Activated CD4-positive, CD25-positive, alpha-beta regulatory T cell treated with anti-CD3 and anti-CD28 coated beads, Interleukin-2, amount 50 U/mL, for 24 hours (primary cell): ENCODE results near the gene KRT37.
"Not testable (repeated sequence)": the region's sequence is repeated elsewhere in the genome, so short reads cannot be mapped to it uniquely, and the experiment has no call there.

Experiments
- ATAC-seq, 2 donors: fragments of 150-1000 bp; cut with Tn5 transposase; one replicate each; pipeline ENCODE4 v1.10.0; 2021; ENCODE audit warnings: mild to moderate bottlenecking in 1 of 2, moderate library complexity in 1 of 2

KRT37 gene

DNA sequence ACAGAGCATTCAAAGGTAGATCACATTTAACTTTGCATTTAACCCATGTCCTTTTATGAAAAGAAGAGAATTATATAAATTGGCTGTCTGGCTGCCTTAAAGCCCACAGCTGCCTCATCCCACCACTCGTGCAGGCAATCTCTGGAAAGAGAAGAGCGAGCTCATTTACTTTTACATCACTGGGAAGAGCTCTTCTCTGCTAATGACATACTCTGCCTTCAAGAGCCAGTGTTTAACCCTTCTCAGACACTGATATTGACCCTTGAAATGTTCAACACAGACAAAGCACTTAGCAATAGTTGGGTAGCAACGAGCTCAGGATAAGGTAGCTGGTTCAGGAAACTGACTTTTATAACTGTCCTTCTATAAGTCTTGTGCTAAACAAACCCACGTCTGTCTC lies 9.6 kb upstream of the KRT37 start:
- no peak for ATAC-seq

DNA sequence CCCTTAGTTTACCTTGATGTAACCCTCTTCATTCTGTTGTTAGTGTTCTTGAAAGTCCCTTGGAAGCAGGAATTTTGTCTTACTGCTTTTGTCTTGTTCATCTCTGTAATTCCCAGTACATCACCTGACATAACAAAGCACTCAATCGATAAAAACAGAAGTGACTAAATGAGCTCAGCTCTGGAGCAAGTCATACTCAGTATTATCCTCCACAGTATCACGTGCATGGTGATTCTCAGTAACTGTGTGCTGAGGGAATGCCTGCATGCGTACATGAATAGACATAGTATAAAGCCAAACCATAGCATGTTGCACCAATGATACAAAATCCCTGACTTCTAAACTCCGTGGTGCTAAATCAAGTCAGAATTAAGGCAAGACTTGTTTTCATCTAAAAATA lies 9.2 kb upstream of the KRT37 start:
- ATAC-seq = no peak

DNA sequence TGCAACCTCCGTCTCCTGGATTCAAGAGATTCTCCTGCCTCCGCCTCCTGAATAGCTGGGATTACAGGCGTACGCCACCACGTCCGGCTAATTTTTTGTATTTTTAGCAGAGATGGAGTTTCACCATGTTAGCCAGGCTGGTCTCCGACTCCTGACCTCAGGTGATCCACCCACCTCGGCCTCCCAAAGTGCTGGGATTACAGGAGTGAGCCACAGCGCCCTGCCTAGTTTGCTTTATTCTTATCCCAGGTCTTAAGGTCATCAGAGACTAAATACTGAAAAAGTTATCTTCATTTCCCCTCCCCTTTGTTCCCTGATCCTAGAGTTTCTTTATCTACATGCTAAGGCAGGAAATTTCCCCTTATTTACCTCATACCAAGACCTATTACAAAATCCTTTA lies 6.0 kb upstream of the KRT37 start:
- ATAC-seq = not testable (repeated sequence)

DNA sequence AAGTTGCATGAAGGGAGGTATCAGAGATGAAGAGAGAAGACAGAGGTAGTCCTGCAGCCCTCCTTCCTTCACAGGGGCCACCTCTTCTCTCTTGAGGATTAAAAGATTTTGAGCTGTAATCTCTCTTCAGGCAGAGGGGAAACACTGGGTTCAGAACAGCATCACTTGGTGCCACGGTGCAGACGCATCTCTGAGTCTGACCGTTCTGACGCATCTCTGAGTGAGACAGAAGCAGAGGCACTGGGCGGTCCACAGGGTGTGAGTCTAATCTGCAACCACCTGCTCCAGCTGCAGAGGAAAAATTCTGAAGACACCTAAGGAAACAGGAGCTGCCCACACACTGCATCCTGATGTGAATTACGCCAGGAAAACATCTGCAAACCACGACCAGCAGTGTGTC lies 5.3 kb upstream of the KRT37 start:
- ATAC-seq = no peak

DNA sequence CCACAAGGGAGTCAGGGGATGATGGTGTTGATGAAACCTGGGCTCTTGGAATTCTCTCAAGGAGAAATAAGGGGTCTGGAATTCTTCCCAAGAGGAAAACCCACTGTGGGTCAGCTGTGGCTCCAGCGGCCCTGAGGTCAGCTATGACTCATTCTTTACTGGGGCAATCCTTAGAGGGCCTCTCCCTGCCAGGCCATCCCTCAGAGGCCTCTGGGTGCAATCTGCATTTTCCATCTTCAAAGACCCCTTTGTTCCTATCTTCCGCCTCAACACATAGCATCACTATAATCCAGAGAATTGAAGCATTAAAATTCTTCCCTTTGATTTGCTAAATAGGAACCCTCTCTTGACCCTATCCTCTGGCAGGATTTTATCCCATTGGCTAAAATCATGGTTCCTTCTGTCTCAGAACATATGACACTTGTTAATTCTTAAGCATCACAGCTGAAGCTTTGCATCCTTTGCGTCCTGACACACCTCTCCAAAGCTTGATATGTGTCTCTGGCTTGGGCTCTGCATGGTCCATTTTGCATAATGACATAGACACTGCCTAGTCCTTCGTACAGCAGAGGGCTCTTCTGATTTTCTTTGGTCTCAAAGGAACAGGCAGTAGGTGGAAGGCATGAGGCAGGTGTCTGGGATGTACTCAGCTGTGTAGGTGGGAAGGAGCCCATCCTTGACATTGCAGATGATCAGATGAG lies 4.4 kb upstream of the KRT37 start:
- no peak for ATAC-seq

DNA sequence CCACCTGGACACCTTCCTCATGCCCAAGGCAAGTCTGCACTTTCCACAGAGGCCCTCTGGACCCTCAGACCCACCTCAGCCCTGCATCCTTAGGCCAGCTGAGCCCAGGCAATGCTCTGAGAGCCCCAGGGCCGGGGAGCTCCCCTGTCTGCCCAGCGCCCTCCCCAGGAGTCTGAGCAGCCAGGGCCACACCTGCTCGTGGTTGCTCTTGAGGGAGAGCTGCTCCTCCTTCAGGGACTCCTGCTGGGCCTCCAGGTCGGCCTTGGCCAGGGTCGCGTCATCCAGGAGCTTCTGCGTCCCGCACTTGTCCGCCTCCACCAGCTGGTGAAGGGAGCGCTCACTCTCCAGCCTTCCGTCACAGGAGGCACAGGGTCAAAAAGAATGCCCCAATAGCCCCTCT lies 1.8 kb downstream of the KRT37 start:
- ATAC-seq = not testable (repeated sequence)

DNA sequence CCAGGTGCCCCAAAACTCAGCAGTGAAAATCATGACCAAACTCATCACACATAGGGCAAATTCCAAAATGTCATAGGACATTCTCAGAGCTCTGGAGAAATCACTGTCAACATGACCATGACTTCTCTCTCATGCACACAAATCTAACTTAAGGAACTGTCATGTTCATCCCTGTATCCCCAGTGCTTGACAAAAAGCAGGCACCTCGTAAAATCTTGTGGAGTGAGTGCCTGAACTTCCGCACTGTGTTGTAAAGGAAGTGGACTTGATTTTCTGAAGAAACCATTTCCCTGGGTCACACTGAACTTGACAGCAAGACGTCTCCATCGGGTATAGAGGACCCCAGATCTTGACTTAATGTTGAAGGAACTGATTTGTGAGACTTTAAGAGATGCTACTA lies 2.8 kb downstream of the KRT37 start:
- no peak for ATAC-seq

DNA sequence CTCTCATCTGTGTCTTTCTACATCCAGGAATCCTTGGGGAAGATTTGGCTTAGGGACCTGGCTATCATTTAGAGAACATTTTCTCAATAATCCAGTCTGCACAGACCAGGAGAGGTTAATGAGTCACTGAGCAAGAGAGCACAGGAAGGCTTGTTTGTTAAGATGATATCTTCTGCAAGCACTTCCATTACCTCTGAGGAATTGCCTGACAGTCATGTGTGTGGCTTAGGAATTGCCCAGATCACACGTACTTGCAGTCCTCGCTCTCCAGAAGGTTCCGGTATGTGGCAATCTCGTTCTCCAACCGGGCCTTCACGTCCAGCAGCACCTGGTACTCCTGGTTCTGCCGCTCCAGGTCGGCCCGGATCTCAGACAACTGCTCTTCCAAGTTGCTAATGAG lies 3.3 kb downstream of the KRT37 start:
- no peak for ATAC-seq

DNA sequence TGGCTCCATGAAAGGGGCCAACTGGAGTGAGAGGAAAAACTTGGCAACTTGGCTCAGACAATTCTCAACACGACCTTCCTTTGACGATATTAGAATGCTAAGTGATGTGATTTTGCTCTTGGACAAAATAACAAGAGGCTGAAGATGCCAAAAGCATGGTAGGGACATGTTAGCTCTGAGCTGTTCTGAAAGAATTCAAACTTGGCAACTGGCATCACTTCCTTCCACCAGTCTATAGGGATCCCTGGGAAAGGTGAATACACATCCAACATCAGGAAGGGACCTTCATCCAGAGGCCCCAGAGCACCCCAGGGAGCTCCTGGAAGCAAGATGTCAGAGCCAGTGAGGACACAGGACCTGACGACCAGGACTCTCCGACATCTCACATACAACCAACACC lies 4.3 kb downstream of the KRT37 start:
- ATAC-seq = no peak

DNA sequence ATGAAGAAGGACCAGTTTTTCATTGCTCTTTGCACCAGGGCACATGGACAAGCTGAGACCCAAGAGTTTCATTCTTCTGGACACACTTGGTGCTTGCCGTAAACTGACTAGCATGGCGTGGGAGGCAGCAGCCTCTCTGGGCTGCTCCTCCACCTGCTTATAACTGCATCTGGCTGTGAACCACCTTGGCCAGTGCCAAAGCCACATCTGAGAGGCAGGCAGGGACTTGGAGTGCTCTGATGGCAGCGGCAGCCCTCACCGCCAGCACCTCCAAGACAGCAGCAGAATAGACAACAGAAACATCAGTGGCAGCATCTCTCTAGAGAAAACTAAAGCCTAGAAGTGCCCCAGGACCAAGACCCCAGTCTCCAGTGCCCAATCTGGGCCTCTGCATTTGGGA lies 4.7 kb downstream of the KRT37 start:
- ATAC-seq = no peak

DNA sequence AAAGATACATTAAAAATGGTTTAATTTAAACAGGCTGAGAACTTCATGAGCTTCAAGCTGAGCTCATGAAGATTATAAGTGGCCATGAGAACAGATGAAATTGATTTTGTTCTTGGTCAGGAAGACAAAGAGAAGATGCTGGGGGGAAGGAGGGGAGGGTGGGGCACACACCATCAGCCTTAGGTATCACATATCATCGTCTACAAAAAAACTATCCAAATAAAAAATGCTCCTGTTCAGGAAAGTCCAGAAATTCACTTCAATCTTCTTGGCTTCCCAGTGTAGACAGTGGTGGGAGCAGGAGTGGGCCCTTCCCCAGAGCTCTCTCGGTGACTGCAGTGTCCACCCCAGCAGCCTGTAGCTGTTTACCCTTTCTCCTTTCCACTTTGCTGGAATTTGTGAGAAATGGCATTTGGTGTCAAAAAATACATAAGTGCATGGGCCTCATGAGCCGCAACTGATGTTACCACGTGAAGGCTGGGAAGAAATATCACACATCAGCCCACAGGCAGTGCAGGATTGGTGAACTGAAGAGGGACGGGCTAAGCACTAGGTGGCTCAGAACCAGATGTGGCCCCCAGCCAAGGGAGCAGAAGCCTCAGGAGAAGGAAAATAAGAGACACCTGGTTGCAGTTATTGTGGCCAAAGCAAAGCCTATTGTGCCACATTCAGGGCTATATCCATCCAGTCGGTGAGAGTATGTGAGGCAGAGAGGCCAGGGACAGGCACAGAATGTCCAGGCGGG lies 6.1 kb downstream of the KRT37 start:
- no peak for ATAC-seq

DNA sequence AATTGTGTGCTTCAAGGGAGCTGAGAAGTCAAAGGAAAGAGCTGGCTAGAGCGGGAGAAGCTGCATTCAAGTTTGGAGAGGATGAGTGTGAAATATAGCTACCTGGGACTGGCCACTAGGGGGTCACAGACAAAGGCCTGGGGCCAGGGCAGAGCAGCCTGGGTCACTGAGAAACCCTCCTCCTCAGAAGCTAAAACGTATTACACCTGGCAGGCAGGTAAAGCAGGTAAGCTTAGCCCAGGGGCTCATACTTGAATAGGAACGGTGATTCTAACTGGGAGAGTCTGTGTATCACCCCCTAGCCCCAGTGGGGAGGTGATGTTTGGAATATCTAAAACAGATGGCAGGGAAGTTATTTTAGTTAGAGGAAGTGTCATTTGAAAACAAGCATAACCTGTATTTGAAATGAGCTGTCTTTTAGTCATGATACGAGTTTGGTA lies 6.8 kb downstream of the KRT37 start:
- ATAC-seq = no peak

DNA sequence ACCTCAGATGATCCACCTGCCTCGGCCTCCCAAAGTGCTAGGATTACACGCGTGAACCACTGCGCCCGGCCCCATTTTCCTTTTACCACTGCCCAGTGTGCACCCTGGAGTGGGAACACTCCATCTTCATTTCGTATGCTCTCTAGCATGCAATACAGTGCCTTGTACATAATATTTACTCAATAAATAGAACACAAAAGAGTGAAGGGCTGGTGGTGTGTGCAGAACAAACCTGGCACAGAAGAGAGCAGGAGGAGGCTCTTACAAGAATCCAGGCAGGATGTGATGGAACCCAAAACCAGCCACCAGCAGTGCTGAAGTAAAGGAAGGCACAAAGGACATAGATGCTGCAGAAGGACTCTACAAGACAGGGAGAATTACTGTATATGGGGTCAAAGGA lies 7.3 kb downstream of the KRT37 start:
- ATAC-seq = no peak

DNA sequence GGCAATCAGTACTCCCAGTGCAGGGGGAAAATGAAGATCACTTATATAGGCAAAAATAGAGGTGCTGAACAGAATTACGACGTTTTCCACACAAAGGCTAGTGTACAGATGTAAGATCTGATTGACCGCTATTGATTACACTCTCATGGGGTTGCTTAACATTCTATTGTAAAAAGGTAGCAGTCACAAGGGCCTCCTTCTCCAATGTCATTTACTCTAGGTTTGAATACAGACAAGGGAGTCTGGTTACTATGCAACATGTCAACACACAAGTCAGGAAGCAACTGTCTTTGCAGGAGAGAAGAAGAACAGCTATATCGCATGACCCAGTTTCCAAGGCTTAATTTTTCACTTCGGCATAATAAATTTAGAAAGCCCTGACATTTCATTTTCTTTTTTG lies 7.9 kb downstream of the KRT37 start:
- ATAC-seq = no peak

DNA sequence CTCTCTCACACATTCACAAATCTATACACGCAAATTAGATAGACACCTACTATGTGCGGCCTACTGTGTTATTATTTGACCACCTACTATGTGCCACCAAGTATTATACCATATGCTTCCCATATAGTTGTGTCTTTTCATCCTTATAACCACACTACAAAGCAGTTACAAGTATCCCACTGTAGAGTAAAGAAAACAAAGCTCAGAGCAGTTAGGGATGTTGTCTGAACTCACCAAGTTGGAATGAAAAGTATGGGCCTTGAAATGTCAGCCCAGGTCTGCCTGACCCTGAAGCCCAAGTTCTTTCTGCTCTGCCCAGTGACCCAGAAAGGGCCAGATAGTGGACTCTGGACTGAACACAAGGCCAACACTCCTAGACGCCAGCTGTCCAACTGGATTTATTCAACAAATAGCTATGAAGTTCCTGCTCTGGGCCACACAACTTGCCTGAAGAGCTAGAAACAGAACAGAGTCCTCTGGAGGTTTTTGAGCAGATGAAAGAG lies 8.5 kb downstream of the KRT37 start:
- no peak for ATAC-seq

DNA sequence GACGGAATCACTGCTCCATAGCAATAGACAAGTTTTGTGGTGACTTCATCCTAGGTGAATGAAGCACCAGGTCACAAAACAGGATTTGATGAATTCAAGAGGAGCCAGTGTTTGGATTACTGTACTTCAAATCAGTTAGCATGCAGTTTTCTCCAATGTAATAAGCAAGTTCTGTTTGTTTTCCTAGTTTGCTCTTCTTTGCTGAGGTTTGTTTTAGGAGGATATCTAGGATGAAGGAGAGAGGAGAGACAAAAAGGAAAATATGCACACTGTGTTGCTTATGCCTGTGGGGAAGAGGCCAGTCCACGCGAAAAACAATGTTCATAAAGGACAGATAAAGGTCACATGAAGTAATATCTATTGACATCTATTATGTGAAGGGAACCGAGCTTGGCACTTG lies 9.0 kb downstream of the KRT37 start:
- ATAC-seq = no peak

DNA sequence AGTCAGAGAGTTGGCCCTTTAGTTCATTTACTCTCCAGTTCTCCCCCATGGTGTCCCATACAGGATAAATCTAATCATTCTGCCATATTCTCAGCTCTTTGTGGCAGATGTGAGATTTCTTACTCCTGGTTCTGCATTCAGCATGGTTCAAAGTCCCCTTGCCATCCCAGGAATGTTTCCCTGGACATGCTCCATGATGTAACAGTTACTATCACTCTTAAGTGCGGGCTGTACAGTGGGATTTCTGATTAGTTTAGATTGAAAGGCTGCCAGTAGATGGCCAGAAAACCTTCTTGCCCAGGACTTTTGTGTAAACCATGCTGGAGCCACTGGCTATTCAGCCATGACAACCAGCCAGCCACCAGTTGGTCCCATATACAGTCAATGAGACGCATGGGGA lies 10.4 kb downstream of the KRT37 start:
- ATAC-seq = no peak

DNA sequence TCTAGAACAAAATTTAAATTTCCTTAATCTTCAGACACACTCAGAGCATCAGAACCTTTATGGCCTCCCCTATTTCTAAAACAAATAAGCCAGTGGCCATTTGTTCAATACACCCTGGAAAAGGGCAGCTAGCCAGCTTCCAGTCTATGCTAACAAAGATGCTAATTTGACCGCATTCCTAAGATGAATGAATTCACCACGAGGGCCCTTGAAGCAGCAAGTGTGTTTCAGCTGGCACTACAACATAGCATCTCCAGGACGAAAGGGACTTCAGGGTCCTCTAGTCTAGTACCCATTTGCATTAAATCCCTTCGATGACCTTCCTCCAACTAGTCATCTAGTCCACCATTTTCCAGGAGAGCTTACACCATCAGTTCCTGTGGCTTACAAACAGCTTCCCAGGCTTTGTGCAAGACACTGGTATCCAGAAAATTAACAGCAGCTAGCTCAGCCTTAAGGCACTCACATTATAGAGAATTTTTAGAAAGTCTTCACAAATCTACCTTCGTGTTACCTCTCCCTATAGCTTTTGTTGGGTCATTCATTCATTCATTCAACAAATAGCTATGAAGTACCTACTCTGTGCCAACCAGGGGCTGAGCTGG lies 10.9 kb downstream of the KRT37 start:
- no peak for ATAC-seq

DNA sequence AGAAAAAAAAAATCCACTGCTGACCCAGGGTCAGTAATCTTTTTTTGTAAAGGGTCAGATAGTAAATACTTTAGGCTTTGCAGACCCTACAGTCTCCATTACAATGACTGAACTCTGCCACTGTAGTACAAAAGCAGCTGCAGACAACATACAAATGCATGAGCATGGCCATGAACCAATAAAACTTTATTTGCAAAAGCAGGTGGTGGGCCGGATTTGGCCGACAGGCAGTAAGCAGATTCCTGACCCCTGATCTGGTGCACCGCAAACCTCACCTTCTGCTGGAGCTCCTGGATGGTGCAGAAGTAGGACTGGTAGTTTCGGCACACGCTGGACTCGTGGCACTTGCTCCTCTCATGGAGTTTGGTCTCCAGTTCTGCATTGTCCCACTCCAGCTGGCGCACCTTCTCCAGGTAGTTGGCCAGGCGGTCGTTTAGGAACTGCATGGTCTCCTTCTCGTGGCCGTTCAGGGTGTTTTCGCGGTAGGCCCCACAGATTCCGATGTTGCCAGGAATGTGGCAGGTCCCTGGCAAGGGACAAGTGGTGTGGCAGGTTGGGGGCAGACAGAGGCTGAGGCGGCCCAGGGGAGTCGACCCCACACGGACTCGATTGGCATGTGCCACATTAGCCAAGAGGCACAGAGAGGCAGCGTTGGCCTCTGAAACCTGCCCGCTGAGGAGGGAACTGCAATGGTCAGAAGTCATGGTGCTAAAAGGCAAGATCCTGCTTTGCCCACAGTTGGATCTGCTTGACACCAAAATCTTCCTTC lies 13.1 kb downstream of the KRT37 start:
- ATAC-seq = no peak

DNA sequence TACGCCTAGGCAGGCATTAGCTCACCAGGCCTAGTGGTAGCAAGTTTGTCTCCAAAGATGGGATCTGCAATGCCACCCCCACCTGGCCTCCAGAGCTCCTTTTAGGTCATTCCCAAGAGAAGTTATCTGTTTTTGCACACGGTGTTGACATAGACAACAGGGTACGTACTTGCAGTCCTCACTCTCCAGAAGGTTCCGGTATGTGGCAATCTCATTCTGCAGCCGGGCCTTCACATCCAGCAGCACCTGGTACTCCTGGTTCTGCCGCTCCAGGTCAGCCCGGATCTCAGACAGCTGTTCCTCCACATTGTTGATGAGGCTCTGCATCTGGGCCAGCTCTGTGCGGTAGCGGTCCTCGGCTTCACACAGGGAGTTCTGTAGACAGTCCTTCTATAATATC lies 17.2 kb downstream of the KRT37 start:
- no peak for ATAC-seq

DNA sequence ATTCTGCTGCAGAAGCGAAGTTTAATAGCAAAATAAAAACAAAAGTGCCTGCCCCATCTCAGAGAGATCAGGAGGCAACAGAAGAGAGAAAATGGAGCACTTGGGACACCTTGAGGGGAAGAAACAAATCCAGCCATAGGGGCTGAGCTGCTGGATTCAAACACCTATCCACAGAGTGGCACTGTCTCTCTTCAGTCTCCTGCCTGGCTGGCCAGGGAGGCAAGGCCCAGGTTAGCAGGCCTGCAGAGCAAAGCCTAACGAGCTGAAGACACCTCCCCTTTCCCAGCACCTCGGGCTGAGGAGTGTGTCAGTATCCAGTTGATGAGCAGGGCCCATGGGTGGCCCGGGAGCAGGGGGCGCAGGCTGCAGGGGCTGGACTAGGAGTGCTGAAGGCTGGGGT lies 18.2 kb downstream of the KRT37 start:
- ATAC-seq = no peak

DNA sequence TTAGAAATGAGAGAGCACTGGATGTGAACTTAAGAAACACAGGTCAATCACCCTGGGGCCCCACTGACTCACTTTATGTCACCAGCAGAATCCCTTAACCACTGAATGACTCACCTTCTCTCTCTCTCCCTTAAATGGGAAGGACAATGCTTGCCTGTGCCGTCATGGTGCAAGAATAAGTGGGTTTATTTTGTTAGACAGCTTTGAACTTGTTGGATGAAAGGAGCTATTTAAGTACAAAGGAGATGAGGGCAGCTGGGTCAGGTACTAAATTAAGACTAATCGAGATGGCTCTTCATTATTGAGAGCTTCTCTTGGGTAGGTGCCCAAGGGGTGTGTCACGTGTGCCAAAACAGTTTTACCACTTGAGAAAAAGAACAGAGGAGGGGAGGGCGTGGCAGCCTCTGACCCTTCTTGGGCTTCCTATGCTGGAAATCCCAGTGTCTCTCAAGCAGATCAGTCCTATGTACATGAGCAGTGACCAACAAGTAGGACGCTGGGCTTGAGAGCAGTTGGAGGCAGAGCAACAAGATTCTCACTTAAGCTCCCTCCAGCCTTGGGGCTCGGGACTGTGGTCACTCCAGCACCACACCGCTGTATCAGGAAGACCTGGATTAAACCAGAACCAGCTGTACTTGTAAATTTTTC lies 20.2 kb downstream of the KRT37 start:
- peak in 1 of 2 donors; percentile 89 for ATAC-seq
